HL-60 (cell line): ENCODE data around the gene SGSM1.

Source experiments
- GABPA ChIP-seq: IDR thresholded peaks from 2 replicates; pipeline ENCODE4 v1.6.1; 2012; ENCODE audit warnings: low read depth
- POLR2AphosphoS5 ChIP-seq: IDR thresholded peaks from 2 replicates; pipeline ENCODE4 v1.6.1; 2012; ENCODE audit warnings: low read depth

DNA sequence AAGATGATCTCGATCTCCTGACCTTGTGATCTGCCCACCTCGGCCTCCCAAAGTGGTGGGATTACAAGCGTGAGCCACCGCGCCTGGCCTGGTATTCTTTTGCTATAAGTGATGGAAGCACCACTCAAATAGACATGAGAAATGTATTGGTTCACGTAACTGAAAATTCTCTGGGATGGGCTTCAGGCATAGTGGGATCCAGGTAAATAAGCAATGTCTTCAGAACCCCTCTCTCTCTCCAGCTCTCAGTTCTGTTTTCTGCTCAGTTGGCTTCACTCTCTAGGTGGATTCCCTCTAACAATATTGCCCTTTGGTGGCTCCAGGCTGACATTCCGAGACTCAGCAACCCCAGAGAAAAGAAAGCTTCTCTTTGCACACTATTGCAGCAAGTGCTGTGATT is 141.4 kb downstream of the SGSM1 start:
- TF ChIP-seq POLR2AphosphoS5 (no peak), GABPA (no peak)
